ENCODE results near the gene SPHK1.

SPHK1 gene

GRCh38 chr17:76410328-76410965 lies 26.0 kb downstream of the SPHK1 start:
- DNase-seq, result no peak

- no peak for DNase-seq
These were observed 26.8 kb downstream of the SPHK1 start for GRCh38 chr17:76411247-76411646.

DNA sequence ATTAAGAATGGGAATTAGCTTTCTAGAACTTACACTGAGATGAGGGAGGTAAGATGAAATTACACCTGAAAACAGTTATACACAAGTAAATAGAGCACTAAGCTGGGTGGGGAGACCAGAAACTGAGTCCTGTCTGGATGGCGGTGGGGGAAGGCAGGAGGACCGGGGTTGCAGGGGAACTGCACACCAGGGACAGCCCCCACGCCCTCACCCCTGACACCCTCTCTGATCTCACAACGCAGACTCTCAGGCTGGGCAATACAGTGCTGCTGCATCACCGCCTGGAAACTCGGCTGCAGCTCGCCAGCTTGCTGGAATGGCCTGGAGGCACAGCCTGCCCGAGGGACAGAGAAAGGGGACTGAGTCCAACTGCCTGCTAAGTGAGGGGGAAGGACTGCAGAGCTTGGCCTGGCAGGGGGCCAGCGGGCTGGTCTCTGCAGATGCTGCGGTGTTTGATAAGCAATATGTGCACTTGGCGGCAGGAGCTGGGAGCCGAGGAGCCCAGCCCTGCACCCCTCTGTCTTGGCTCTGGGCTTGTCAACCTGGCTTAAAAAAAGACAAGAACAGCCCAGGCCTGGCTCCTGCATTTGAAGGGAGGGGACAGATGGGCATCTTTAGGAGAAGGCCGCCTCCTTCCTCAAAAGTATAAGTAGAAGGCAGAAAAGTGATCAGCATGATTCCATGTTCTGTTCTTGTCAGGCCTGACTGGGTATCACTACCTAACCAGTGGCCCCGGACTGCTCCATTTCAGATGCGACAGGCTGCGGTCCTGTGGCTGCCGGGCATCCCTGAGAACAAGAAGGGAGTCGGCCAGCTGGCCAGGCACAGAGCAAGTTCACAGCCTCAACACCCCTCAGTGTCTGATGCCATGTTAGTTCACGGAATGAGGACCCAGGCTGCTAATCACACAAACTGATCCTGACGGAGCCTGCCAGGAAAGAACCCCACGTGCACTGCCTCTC lies 30.2 kb downstream of the SPHK1 start:
- no peak for DNase-seq

GRCh38 chr17:76415786-76416185 lies 31.4 kb downstream of the SPHK1 start:
- DNase-seq, result no peak

DNA sequence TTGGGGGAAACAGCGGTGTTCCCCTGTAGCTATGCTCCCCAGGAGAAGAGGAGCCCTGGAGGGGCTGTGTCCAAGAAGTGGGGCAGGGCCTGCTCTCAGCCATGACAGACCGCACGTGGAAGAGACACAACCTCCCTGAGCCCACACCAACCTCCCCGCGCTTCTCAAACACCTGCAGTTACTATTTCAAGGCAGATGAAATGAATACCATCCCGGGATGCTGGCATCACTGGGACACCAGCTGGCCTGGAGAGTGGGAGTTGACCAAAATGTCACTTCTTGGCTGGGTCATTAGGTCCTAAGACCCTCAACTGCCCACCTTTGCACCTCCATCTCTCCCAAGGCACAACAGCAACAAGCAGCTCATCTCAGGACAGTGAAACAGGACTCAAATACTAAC lies 32.0 kb downstream of the SPHK1 start:
- no peak for DNase-seq

DNA sequence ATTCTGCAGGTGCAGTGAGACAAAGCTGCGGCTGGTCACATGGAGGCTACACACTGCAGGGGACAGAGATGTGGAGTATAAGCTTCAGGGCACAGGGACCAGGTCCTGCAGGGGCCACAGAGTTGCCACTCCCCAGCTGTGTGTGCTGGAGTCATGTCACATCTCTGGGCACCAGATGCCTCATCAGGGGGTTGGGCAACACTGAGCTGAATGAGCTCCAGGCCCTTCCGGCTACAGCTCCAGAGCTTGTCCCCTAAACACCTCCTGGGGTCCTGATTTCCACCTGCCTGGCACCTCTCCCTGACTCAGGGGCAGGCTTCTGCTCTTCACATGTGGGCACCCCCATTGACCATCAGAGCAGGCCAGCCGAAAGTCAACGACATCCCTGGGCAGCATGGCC lies 32.5 kb downstream of the SPHK1 start:
- no peak for DNase-seq

GRCh38 chr17:76417499-76418143 lies 33.2 kb downstream of the SPHK1 start:
- DNase-seq, result no peak

- DNase-seq, result no peak
These were observed 35.3 kb downstream of the SPHK1 start for GRCh38 chr17:76419576-76420260.

DNA sequence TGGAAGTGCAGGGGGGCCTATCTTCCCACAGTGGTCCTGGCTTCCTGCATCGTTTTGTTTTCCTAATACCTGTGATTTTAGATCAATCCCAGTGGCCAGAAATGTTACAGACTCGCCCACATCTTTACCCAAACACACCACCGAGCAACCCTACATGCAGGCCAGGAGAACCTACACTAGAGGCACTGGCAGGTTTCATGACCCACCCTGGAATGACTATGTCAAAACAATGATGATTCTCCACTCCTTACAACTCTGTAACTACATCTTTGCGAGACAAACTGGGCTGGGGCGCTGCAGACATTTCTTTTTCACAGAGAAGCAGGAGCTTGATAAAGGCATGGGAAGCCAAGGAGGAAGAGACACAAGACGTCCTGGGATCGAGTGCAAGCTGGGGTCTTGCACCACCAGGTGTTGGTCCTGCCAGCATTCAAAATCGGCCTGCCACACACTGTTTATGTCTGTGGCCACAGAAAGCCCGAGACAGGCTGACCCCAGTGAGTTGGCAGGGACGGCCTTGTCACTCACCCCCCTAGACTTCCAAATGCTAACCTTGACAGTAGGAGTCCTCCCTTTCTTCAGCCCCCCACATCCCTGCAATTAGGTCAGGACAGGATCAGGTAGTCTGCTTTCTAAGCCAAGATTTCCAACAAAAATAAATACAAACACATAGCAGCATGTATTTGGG lies 36.1 kb downstream of the SPHK1 start:
- no peak for DNase-seq

- no peak for DNase-seq
These were observed 36.6 kb downstream of the SPHK1 start for GRCh38 chr17:76421044-76421407.

DNA sequence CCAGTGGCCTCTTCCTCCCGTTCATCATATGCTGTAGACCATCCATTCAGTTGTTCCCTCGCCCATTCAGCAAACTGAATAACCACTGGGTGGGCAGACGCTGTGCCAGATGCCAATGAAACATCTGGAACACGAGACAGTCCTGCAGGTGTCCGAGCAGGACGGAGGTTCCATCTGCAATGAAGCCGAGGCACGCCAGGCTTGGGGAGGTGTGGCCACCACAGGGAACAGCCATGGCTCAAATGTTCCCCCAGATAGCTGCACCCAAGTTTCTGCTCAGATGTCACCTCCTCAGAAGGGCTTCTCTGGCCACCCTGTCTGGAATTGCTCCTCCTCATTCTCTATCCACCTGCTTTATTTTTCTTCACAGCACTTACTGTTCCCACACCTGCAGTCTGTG lies 38.0 kb downstream of the SPHK1 start:
- no peak for DNase-seq

GRCh38 chr17:76422860-76423259 lies 38.5 kb downstream of the SPHK1 start:
- no peak for DNase-seq

- DNase-seq, result no peak
These were observed 42.4 kb downstream of the SPHK1 start for GRCh38 chr17:76426853-76427252.

DNA sequence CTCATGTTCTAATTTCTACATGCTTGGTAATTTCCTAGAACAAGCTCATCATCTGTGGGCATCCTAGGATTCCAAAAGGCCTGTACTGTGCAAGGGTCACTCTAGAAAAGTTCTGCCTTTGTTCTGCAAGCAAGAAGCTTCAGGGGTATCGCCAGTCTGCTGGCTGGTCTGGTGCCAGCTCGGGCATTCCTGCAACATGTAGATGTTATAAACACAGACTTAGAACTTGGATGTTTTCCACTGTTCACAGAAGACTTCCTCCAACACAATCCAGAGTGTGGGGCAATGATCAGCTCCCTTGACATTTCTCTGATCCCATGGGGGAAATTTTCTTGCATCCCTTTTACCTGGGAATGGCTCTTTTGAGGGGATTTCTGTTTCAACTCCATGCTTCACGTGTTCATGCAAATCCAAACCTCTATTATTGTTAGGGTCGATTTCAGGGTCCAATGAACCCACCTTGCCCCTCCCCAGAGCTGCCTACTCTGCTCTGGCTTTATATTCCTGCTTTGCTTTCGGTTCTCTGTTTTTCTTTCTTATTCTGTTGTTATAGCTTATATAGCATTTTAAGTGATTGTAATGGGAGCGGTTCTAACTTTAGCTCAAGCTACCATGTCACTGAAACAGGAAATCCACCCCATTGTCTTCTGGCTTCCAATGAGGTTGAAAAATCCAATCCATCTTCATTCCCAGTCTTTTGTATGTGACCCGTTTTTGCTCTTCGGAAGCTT lies 43.3 kb downstream of the SPHK1 start:
- no peak for DNase-seq

- no peak for DNase-seq
These were observed 44.1 kb downstream of the SPHK1 start for GRCh38 chr17:76428511-76428910.

DNA sequence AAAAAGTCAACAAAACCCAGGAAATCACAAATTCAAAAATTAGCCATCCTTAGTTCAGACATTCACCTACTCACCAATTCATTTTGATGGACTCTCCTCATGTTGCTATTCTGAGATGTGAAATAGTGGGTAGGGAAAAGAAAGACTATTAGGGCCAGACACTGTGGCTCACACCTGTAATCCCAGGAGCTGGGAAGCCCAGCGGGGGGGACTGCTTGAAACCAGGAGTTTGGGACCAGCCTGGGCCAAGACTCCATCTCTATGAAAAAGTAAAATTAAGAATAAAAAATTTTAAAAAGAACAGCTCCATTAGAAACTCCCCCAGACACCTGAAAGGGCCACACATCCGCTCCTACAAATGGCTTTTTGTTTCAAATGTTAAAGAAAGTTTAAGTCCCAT lies 47.1 kb downstream of the SPHK1 start:
- DNase-seq, result no peak

DNA sequence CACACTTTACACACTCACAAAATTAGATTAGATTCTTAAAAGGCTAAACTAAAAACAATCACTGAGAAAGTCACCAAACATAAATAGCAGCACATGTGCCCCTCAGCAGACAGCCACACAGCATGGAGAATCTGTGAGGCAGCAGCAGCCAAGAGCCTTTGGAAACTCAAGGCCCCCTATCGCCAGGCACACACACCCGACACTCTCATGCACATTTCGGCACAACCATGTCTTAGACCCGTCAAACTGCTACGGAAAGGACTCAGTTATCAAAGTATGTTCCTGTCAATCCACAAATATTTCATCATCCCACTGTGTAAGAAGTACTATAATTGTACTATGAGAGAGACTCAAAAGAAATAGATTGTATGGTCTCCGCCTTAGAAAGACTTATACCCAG lies 47.6 kb downstream of the SPHK1 start:
- DNase-seq, result no peak

- peak; percentile 28 for DNase-seq
These were observed 48.4 kb downstream of the SPHK1 start for GRCh38 chr17:76432712-76433336.

DNA sequence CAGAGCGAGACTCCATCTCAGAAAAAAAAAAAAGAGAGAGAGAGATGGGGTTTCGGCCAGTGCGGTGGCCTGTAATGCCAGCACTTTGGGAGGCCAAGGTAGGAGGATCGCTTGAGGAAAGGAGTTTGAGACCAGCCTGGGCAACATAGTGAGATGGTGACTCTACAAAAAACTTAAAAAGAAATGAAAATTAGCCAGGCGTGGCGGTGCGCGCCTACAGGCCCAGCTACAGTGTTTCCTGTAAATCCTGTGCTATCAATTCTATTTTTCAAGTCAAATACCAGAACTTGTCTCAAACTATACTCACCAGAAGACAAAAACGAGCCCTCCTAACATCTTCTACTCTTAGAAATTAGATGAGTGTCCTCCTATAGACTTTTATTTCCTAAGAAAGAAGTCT lies 49.3 kb downstream of the SPHK1 start:
- DNase-seq, result no peak

GRCh38 chr17:76434870-76435269 lies 50.5 kb downstream of the SPHK1 start:
- DNase-seq, result no peak

- DNase-seq, result no peak
These were observed 51.3 kb downstream of the SPHK1 start for GRCh38 chr17:76435751-76436150.

Data from activated CD4-positive, alpha-beta T cell treated with anti-CD3 and anti-CD28 coated beads, Interleukin-2, Interleukin-6, amounts not matched to agents 100 ng/mL and 50 ng/mL, durations not matched to agents 16 hours and 8 hours (primary cell).